Colonic mucosa (tissue), 4 donors: ENCODE results near the gene CRX. TPM values are rescaled to one million over a fixed set of nuclear protein-coding genes. Genes with fewer than 3 reads are reported as not detected.
"Not testable (repeated sequence)": the region's sequence is repeated elsewhere in the genome, so short reads cannot be mapped to it uniquely, and the experiment has no call there.

Source experiments
- DNase-seq: peaks from one replicate; pipeline ENCODE4 v3.0.0-alpha.2; 2020
- H3K27ac ChIP-seq: fragments of 200-600 bp; one replicate; pipeline ENCODE4 v1.8.0; 2021
- H3K27me3 ChIP-seq: fragments of 200-600 bp; one replicate; pipeline ENCODE4 v1.8.0; 2021
- H3K36me3 ChIP-seq: fragments of 200-600 bp; one replicate; pipeline ENCODE4 v1.8.0; 2021
- H3K4me1 ChIP-seq: fragments of 200-600 bp; one replicate; pipeline ENCODE4 v1.8.0; 2021; ENCODE audit warnings: mild to moderate bottlenecking
- H3K4me3 ChIP-seq: fragments of 200-600 bp; one replicate; pipeline ENCODE4 v1.8.0; 2021
- H3K9ac ChIP-seq, 2 donors: one replicate each; pipeline ENCODE4 v1.7.0; 2013; ENCODE audit warnings: control low read depth in 2 of 2, low read depth in 2 of 2, low read length in 2 of 2
- H3K9me3 ChIP-seq: fragments of 200-600 bp; one replicate; pipeline ENCODE4 v1.8.0; 2021
- CTCF ChIP-seq: fragments of 200-600 bp; IDR thresholded peaks from one replicate; pipeline ENCODE4 v1.8.0; 2022; ENCODE audit warnings: antibody characterized with exemption, mild to moderate bottlenecking
- intact Hi-C: fragments of 100-400 bp; cut with DNase I; formaldehyde crosslinking; loops from one replicate; pipeline ENCODE4 v1.14.1; 2022
- total RNA-seq, 2 donors: library from RNA; stranded (reverse); fragmentation: NEBNext Ultra II Directional in 1 of 2; extraction: Animal tissue kit (Norgen Biotek cat#: 25700) in 1 of 2; gene quantifications; one replicate each; pipeline ENCODE4 v1.2.1, GENCODE V29; 2021
- donor health status: healthy.
- donor health status: DM: no; HTN: no; CAD: no.
- donor health status: DM: no; HTN: no; CAD: no.

The CRX gene
- total RNA-seq, 2 donors from 2014 or later: not detected

- H3K9ac ChIP-seq: no peak overlapping the region
- no peaks in the 10 kb centered on the region for H3K4me1 ChIP-seq
- H3K4me3 ChIP-seq: no peak overlapping the region
- no peak for DNase-seq
- H3K9me3 ChIP-seq: no peaks in the 10 kb centered on the region
- intact Hi-C loops: no loop called here
- H3K27me3 ChIP-seq: no peaks in the 10 kb centered on the region
- no peak overlapping the region for H3K27ac ChIP-seq
- H3K36me3 ChIP-seq: no peaks in the 10 kb centered on the region
- no peak for TF ChIP-seq CTCF
These were observed 43.4 kb downstream of the CRX start for GRCh38 chr19:47865166-47865565.

GRCh38 chr19:47878906-47879305 lies 57.2 kb downstream of the CRX start:
- intact Hi-C loops: no loop called here
- no peak for TF ChIP-seq CTCF
- no peaks in the 10 kb centered on the region for H3K36me3 ChIP-seq
- H3K9me3 ChIP-seq: no peaks in the 10 kb centered on the region
- no peak overlapping the region for H3K27ac ChIP-seq
- no peak for DNase-seq
- no peaks in the 10 kb centered on the region for H3K27me3 ChIP-seq
- H3K4me3 ChIP-seq: no peak overlapping the region
- no peaks in the 10 kb centered on the region for H3K4me1 ChIP-seq
- no peak overlapping the region for H3K9ac ChIP-seq

GRCh38 chr19:47879385-47879784 lies 57.6 kb downstream of the CRX start:
- H3K27me3 ChIP-seq, intact Hi-C loops, H3K4me3 ChIP-seq, DNase-seq, H3K9ac ChIP-seq, H3K4me1 ChIP-seq, H3K27ac ChIP-seq, H3K36me3 ChIP-seq, H3K9me3 ChIP-seq: not testable (repeated sequence)

GRCh38 chr19:47881757-47882156 lies 60.0 kb downstream of the CRX start:
- no peak for DNase-seq
- H3K4me1 ChIP-seq: no peaks in the 10 kb centered on the region
- H3K27me3 ChIP-seq: no peaks in the 10 kb centered on the region
- intact Hi-C loops: no loop called here
- no peak for TF ChIP-seq CTCF
- H3K9me3 ChIP-seq: no peaks in the 10 kb centered on the region
- no peak overlapping the region for H3K9ac ChIP-seq
- H3K27ac ChIP-seq: no peak overlapping the region
- H3K4me3 ChIP-seq: no peak overlapping the region
- H3K36me3 ChIP-seq: no peaks in the 10 kb centered on the region

GRCh38 chr19:47882890-47883289 lies 61.2 kb downstream of the CRX start:
- Histone ChIP-seq H3K9me3 (no peaks in the 10 kb centered on the region), H3K4me1 (no peaks in the 10 kb centered on the region), H3K9ac (no peak overlapping the region), H3K36me3 (no peaks in the 10 kb centered on the region), H3K4me3 (no peak overlapping the region), H3K27ac (no peak overlapping the region), H3K27me3 (no peaks in the 10 kb centered on the region)
- intact Hi-C loops: no loop called here
- TF ChIP-seq CTCF: no peak
- no peak for DNase-seq

GRCh38 chr19:47885067-47885463 lies 63.3 kb downstream of the CRX start:
- Histone ChIP-seq H3K36me3 (no peaks in the 10 kb centered on the region), H3K27ac (no peak overlapping the region), H3K4me3 (no peak overlapping the region), H3K9me3 (no peaks in the 10 kb centered on the region), H3K4me1 (no peaks in the 10 kb centered on the region), H3K9ac (no peak overlapping the region), H3K27me3 (no peaks in the 10 kb centered on the region)
- DNase-seq: no peak
- intact Hi-C loops: no loop called here
- TF ChIP-seq CTCF: no peak
